Heart left ventricle (tissue), 16 donors: ENCODE measurements around the gene INSM1. TPM values are rescaled to one million over a fixed set of nuclear protein-coding genes. Genes with fewer than 3 reads are reported as not detected.
"Not testable (repeated sequence)": the region's sequence is repeated elsewhere in the genome, so short reads cannot be mapped to it uniquely, and the experiment has no call there.

Experiments used
- ATAC-seq, 4 donors: fragments of 200-7000 bp; cut with Tn5 transposase; one replicate each; pipeline ENCODE4 v1.9.1; 2020 to 2022; ENCODE audit warnings: moderate library complexity in 4 of 4, mild to moderate bottlenecking in 3 of 4, moderate number of reproducible peaks in 1 of 4
- DNase-seq, 5 donors: peaks; one replicate each; pipeline ENCODE4 v3.0.0-alpha.2; 2020
- H3K27ac ChIP-seq, 12 donors: fragments of 200-600 bp; sonication (generic) in 4 of 12; one replicate each; pipeline versions ENCODE4 v1.5.0 to v1.8.0; 2016 to 2022; ENCODE audit warnings: mild to moderate bottlenecking in 2 of 12
- H3K27me3 ChIP-seq, 9 donors: fragments of 200-600 bp; sonication (generic) in 2 of 9; one replicate each; pipeline versions ENCODE4 v1.5.1 to v1.8.0; 2016 to 2022; ENCODE audit warnings: mild to moderate bottlenecking in 3 of 9
- H3K36me3 ChIP-seq, 9 donors: fragments of 200-600 bp; sonication (generic) in 2 of 9; one replicate each; pipeline versions ENCODE4 v1.5.0 to v1.8.0; 2018 to 2022; ENCODE audit warnings: mild to moderate bottlenecking in 2 of 9
- H3K4me1 ChIP-seq, 12 donors: fragments of 200-600 bp; sonication (generic) in 4 of 12; one replicate each; pipeline versions ENCODE4 v1.5.0 to v1.8.0; 2016 to 2022; ENCODE audit warnings: mild to moderate bottlenecking in 3 of 12
- H3K4me3 ChIP-seq, 12 donors: fragments of 200-600 bp; sonication (generic) in 4 of 12; one replicate each; pipeline versions ENCODE4 v1.5.0 to v1.8.0; 2017 to 2022; ENCODE audit warnings: mild to moderate bottlenecking in 9 of 12, moderate library complexity in 4 of 12
- H3K9me3 ChIP-seq, 12 donors: fragments of 200-600 bp; sonication (generic) in 4 of 12; one replicate each; pipeline versions ENCODE4 v1.5.0 to v1.8.0; 2016 to 2022; ENCODE audit warnings: mild to moderate bottlenecking in 1 of 12
- CTCF ChIP-seq, 12 donors: fragments of 200-600 bp; sonication (generic) in 4 of 12; IDR thresholded peaks; one replicate each; pipeline versions ENCODE4 v1.5.0 to v1.8.0; 2018 to 2022; ENCODE audit warnings: antibody characterized with exemption in 12 of 12, mild to moderate bottlenecking in 5 of 12
- POLR2A ChIP-seq, 2 donors: fragments of 450-650 bp; IDR thresholded peaks; one replicate each; pipeline ENCODE4 v1.6.1; 2017; ENCODE audit warnings: antibody characterized with exemption in 2 of 2, mild to moderate bottlenecking in 2 of 2, moderate library complexity in 2 of 2
- WGBS, 4 donors: extraction: QIAGEN DNeasy Blood & Tissue Kit in 2 of 4; methylation state at CpG; one replicate each; pipeline versions ENCODE4 v1.1.5 to v1.1.7; 2013 to 2018; 5-methylcytosine and 5-hydroxymethylcytosine counted together
- intact Hi-C, 10 donors: fragments of 100-400 bp; cut with DNase I; formaldehyde crosslinking; loops; one replicate each; pipeline versions ENCODE4 v1.11.1 to v1.14.2; 2022
- polyA plus RNA-seq, 2 donors: library from polyadenylated mRNA; stranded (reverse); fragments of 200-250 nt; gene quantifications; one replicate each; pipeline ENCODE4 v1.2.3, GENCODE V29; 2013
- total RNA-seq, 9 donors: library from RNA; depleted of rRNA in 2 of 9; stranded (reverse); fragments of >200 nt in 2 of 9; fragmentation: NEBNext Ultra II Directional in 3 of 9; extraction: Animal tissue kit (Norgen Biotek cat#: 25700) in 3 of 9; gene quantifications; one replicate each; pipeline versions ENCODE4 v1.1.0 to v1.2.4, GENCODE V29; 2016 to 2023
- donor health status: ischemic (EF 13 %, LVEDD 7.1; RV severe dilation, severe dysfunction).
- donor health status: healthy with polysubstance abuse.
- donor health status: DM: no; HTN: yes; CAD: no.
- donor health status: DM: no; HTN: no; CAD: no.
- donor health status: ischemic (EF 25% LVEDD 6.9; RV normal size, moderate dysfunction).
- donor health status: ischemic (EF 25% LVEDD 5.7; RV mildly dilated, moderate dysfunction).
- donor health status: healthy.
- donor health status: DM: yes; HTN: yes; CAD: no.
- donor health status: ischemic (EF 35%, LVEDD 5.7; RV mildly dilated, moderate dysfunction).
- donor health status: nonischemic (EF 11% LVEDD 7.7; RV severe dilation, severe dysfunction).
- donor health status: DM: yes; HTN: yes; CAD: no.
- donor health status: PGD.
- donor health status: ischemic (EF 29% LVEDD 5.4; RV normal size, mild dysfunction).
- donor health status: nonischemic (EF 23%, LVEDD 6.1; RV moderate dilation, normal function).

Gene INSM1
- total and polyA plus RNA-seq, 11 donors, result 0.08 TPM; not detected in 10

DNA sequence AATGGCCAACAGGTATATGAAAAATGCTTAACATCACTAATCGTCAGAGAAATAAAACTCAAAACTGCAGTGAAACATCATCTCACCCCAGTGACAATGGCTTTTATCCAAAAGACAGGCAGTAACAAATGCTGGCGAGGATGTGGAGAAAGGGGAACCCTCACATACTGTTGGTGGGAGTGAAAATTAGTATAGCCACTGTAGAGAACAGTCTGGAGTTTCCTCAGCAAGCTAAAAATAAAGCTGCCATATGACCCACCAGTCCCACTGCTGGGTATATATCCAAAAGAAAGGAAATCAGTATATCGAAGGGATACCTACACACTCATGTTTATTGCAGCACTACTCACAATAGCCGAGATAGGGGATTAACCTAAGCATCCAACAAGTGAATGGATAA lies 23.4 kb upstream of the INSM1 start:
- DNase-seq (no peak), ATAC-seq (no peak)
- Histone ChIP-seq H3K27me3 (no peaks in the 10 kb centered on the region), H3K9me3 (peaks cover 0 to 21% (median 0%) of the 10 kb centered on the region in 12 donors), H3K4me1 (no peaks in the 10 kb centered on the region), H3K27ac (no peak overlapping the region), H3K4me3 (no peak overlapping the region), H3K36me3 (no peaks in the 10 kb centered on the region)
- WGBS, 4 donors, result 79 to 83% (median 82%) methylated on average over 4 of the region's 4 CpGs
- intact Hi-C loops, result loop anchor here in 1 of 10 donors (10.0 kb wide), 1 partner anchor 70 kb away; no protein-coding TSS in a partner anchor
- TF ChIP-seq CTCF (IDR thresholded peaks at IDR 0.05), result no peak
- no peak for TF ChIP-seq POLR2A (IDR thresholded peaks at IDR 0.05)

DNA sequence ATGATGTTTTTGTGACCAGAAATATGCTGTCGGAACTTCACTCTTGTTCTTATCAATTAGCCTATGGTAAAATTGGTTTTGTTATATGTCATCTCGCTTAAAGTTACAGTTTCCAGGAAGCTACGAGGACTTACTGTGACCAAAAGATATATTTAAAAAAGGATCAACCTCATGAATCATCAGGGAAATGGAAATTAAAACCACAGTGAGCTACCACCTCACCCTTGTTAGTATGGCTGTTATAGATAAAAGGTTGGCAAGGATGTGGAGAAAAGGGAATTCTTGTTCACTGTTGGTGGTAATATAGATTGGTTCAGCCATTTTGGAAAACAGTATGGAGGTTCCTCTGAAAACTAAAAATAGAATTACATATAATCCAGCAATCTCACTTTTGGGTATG lies 14.3 kb upstream of the INSM1 start:
- intact Hi-C loops, result no loop called here
- no peak overlapping the region for H3K4me3 ChIP-seq
- no peaks in the 10 kb centered on the region for H3K36me3 ChIP-seq
- H3K27ac ChIP-seq, result no peak overlapping the region
- ATAC-seq (no peak), DNase-seq (no peak)
- H3K27me3 ChIP-seq, result no peaks in the 10 kb centered on the region
- WGBS, 4 donors, result 78 to 88% (median 79%) methylated on average over 3 of the region's 3 CpGs
- peaks cover 0 to 6% (median 0%) of the 10 kb centered on the region in 12 donors for H3K9me3 ChIP-seq
- no peaks in the 10 kb centered on the region for H3K4me1 ChIP-seq
- TF ChIP-seq CTCF (IDR thresholded peaks at IDR 0.05), result no peak
- no peak for TF ChIP-seq POLR2A (IDR thresholded peaks at IDR 0.05)

GRCh38 chr20:20355503-20355902 lies 12.4 kb upstream of the INSM1 start:
- H3K27ac ChIP-seq, H3K36me3 ChIP-seq, H3K27me3 ChIP-seq, H3K4me1 ChIP-seq, H3K9me3 ChIP-seq, DNase-seq, ATAC-seq, H3K4me3 ChIP-seq, intact Hi-C loops: not testable (repeated sequence)

- peaks cover 3 to 36% (median 6%) of the 10 kb centered on the region in 9 donors for H3K27me3 ChIP-seq
- H3K36me3 ChIP-seq, result no peaks in the 10 kb centered on the region
- intact Hi-C loops, result no loop called here
- DNase-seq, result no peak
- peaks cover 0 to 13% (median 0%) of the 10 kb centered on the region in 12 donors for H3K4me1 ChIP-seq
- H3K4me3 ChIP-seq, result no peak overlapping the region
- H3K9me3 ChIP-seq, result no peaks in the 10 kb centered on the region
- ATAC-seq, result no peak
- TF ChIP-seq CTCF (IDR thresholded peaks at IDR 0.05), result no peak
- no peak for TF ChIP-seq POLR2A (IDR thresholded peaks at IDR 0.05)
- H3K27ac ChIP-seq, result no peak overlapping the region
Measured at GRCh38 chr20:20358801-20359200, 9.1 kb upstream of the INSM1 start.

DNA sequence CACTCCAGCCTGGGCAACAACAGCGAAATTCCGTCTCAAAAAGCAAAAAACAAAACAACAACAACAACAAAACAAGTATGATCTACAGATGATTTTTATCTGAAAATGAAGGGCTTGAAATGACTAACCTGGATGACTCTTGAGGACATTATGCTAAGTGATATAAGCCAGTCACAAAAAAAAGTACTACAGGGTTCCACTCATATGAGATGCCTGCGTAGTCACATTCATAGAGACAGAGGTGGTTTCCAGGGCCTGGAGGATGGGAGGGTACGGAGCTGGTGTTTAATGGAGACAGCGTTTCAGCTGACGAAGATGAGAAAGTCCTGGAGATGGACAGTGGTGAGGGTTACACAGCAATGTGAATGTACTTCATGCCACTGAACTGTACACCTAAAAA lies 8.3 kb upstream of the INSM1 start:
- Histone ChIP-seq H3K9me3 (no peaks in the 10 kb centered on the region), H3K4me3 (no peak overlapping the region), H3K36me3 (no peaks in the 10 kb centered on the region), H3K27me3 (peaks cover 11 to 44% (median 14%) of the 10 kb centered on the region in 9 donors), H3K4me1 (peaks cover 0 to 19% (median 0%) of the 10 kb centered on the region in 12 donors), H3K27ac (no peak overlapping the region)
- ATAC-seq (no peak), DNase-seq (no peak)
- WGBS, 4 donors, result 76 to 81% (median 79%) methylated on average over 6 of the region's 6 CpGs
- TF ChIP-seq POLR2A (IDR thresholded peaks at IDR 0.05), result no peak
- no peak for TF ChIP-seq CTCF (IDR thresholded peaks at IDR 0.05)
- intact Hi-C loops, result loop anchor here (1.0 to 10.0 kb wide), 8 partner anchors 85 to 287 kb away; no protein-coding TSS in a partner anchor
